Lower leg skin (tissue), 4 donors: ENCODE results near the gene VSX1. TPM values are rescaled to one million over a fixed set of nuclear protein-coding genes. Genes with fewer than 3 reads are reported as not detected.

ENCODE experiments used
- DNase-seq, 2 donors: peaks; one replicate each; pipeline ENCODE4 v3.0.0-alpha.2; 2019; ENCODE audit warnings: low spot score in 2 of 2
- H3K4me3 ChIP-seq: fragments of 200-600 bp; sonication (generic); 2 replicates; pipeline ENCODE4 v1.5.1; 2017; ENCODE audit warnings: mild to moderate bottlenecking, low read depth; ENCODE audit not compliant: poor library complexity, severe bottlenecking
- CTCF ChIP-seq, 3 donors: fragments of 450-650 bp; IDR thresholded peaks; one replicate each; pipeline ENCODE4 v1.5.1; 2016; ENCODE audit warnings: antibody characterized with exemption in 3 of 3, mild to moderate bottlenecking in 3 of 3, moderate library complexity in 2 of 3
- POLR2A ChIP-seq, 2 donors: fragments of 450-650 bp; IDR thresholded peaks; one replicate each; pipeline ENCODE4 v1.6.1; 2016 to 2017; ENCODE audit warnings: antibody characterized with exemption in 2 of 2, mild to moderate bottlenecking in 1 of 2, moderate library complexity in 1 of 2
- WGBS, 2 donors: methylation state at CpG; one replicate each; pipeline ENCODE4 v1.1.5; 2018; 5-methylcytosine and 5-hydroxymethylcytosine counted together
- intact Hi-C: fragments of 100-400 bp; cut with DNase I; formaldehyde crosslinking; loops from one replicate; pipeline ENCODE4 v1.15.0; 2023; ENCODE audit warnings: low total_unique reads
- total RNA-seq, 4 donors: library from RNA; depleted of rRNA; stranded (reverse); fragments of >200 nt; gene quantifications; one replicate each; pipeline ENCODE4 v1.1.0, GENCODE V29; 2016

The VSX1 gene
- total RNA-seq, 4 donors from 2014 or later, result not detected

GRCh38 chr20:25044660-25045342 lies 37.1 kb downstream of the VSX1 start:
- TF ChIP-seq POLR2A (IDR thresholded peaks at IDR 0.05) (no peak), CTCF (IDR thresholded peaks at IDR 0.05) (no peak)
- peak in 1 of 2 donors; percentile 84 for DNase-seq
- intact Hi-C loops, result loop anchor here (10.0 kb wide), 1 partner anchor 1630 kb away; no protein-coding TSS in a partner anchor
- 79% methylated on average over 12 to 14 of the region's 14 CpGs for WGBS, 2 donors
- H3K4me3 ChIP-seq, result no peak overlapping the region

- peak in 1 of 2 donors; percentile 70 for DNase-seq
- TF ChIP-seq CTCF (IDR thresholded peaks at IDR 0.05) (no peak), POLR2A (IDR thresholded peaks at IDR 0.05) (no peak)
- intact Hi-C loops, result loop anchor here (10.0 kb wide), 1 partner anchor 1629 kb away; no protein-coding TSS in a partner anchor
- WGBS, 2 donors, result 97 to 100% methylated on average over 5 of the region's 5 CpGs
- H3K4me3 ChIP-seq, result no peak overlapping the region
Measured at GRCh38 chr20:25044261-25044560, 37.7 kb downstream of the VSX1 start.

GRCh38 chr20:25043499-25044260 lies 38.3 kb downstream of the VSX1 start:
- peak in 1 of 2 donors; percentile 82 for DNase-seq
- no peak for TF ChIP-seq POLR2A (IDR thresholded peaks at IDR 0.05)
- no peak for TF ChIP-seq CTCF (IDR thresholded peaks at IDR 0.05)
- no peak overlapping the region for H3K4me3 ChIP-seq
- intact Hi-C loops, result loop anchor here (10.0 kb wide), 1 partner anchor 1629 kb away; no protein-coding TSS in a partner anchor
- WGBS, 2 donors, result 60 to 69% methylated on average over 8 to 9 of the region's 9 CpGs

GRCh38 chr20:25042531-25043498 lies 39.1 kb downstream of the VSX1 start:
- DNase-seq, result no peak
- 60 to 66% methylated on average over 13 to 14 of the region's 14 CpGs for WGBS, 2 donors
- TF ChIP-seq POLR2A (IDR thresholded peaks at IDR 0.05), result no peak
- TF ChIP-seq CTCF (IDR thresholded peaks at IDR 0.05), result no peak
- H3K4me3 ChIP-seq, result no peak overlapping the region
- intact Hi-C loops, result loop anchor here (10.0 kb wide), 1 partner anchor 1628 kb away; no protein-coding TSS in a partner anchor

- DNase-seq, result no peak
- intact Hi-C loops, result loop anchor here (10.0 kb wide), 1 partner anchor 1627 kb away; no protein-coding TSS in a partner anchor
- no peak overlapping the region for H3K4me3 ChIP-seq
- TF ChIP-seq POLR2A (IDR thresholded peaks at IDR 0.05) (no peak), CTCF (IDR thresholded peaks at IDR 0.05) (no peak)
- WGBS, 2 donors, result 93 to 97% methylated on average over 15 to 21 of the region's 21 CpGs
Measured at GRCh38 chr20:25041813-25042530, 40.0 kb downstream of the VSX1 start.
